ENCODE measurements around the gene BSN.

GRCh38 chr3:49529567-49529966 is 24.7 kb upstream of the BSN start:
- TF ChIP-seq CTCF (IDR thresholded peaks at IDR 0.05) (no peak), POLR2A (IDR thresholded peaks at IDR 0.05) (no peak)
